Liver (tissue), 9 donors: Measurements from ENCODE around the gene SLC35B1. TPM values are rescaled to one million over a fixed set of nuclear protein-coding genes. Genes with fewer than 3 reads are reported as not detected.

Experiments used
- DNase-seq: peaks from one replicate; pipeline ENCODE4 v3.0.0-alpha.2; 2017; ENCODE audit warnings: low spot score
- H3K27ac ChIP-seq, 2 donors: one replicate each; pipeline ENCODE4 v1.7.0; 2013; ENCODE audit warnings: inconsistent platforms in 2 of 2, low read length in 2 of 2, control low read depth in 1 of 2, low read depth in 1 of 2, mild to moderate bottlenecking in 1 of 2
- H3K27me3 ChIP-seq, 4 donors: one replicate each; pipeline versions ENCODE4 v1.6.1 to v1.7.0; 2013; ENCODE audit warnings: low read length in 3 of 4, inconsistent platforms in 1 of 4, mild to moderate bottlenecking in 1 of 4, moderate library complexity in 1 of 4; ENCODE audit not compliant: control insufficient read depth in 4 of 4, insufficient read depth in 4 of 4
- H3K36me3 ChIP-seq, 4 donors: one replicate each; pipeline versions ENCODE4 v1.6.1 to v1.7.0; 2013; ENCODE audit warnings: low read length in 3 of 4, mild to moderate bottlenecking in 3 of 4, low read depth in 1 of 4, moderate library complexity in 1 of 4; ENCODE audit not compliant: control insufficient read depth in 4 of 4, insufficient read depth in 3 of 4
- H3K4me1 ChIP-seq, 4 donors: one replicate each; pipeline versions ENCODE4 v1.6.1 to v1.7.0; 2013; ENCODE audit warnings: low read length in 3 of 4, mild to moderate bottlenecking in 3 of 4, moderate library complexity in 1 of 4; ENCODE audit not compliant: control insufficient read depth in 4 of 4, insufficient read depth in 4 of 4
- H3K4me3 ChIP-seq, 3 donors: one replicate each; pipeline versions ENCODE4 v1.6.1 to v1.7.0; 2013; ENCODE audit warnings: low read length in 3 of 3, control low read depth in 1 of 3, low read depth in 1 of 3, mild to moderate bottlenecking in 1 of 3
- H3K9ac ChIP-seq, 2 donors: one replicate each; pipeline ENCODE4 v1.7.0; 2013; ENCODE audit warnings: low read length in 2 of 2, mild to moderate bottlenecking in 2 of 2, moderate library complexity in 2 of 2, control low read depth in 1 of 2, low read depth in 1 of 2
- H3K9me3 ChIP-seq, 4 donors: one replicate each; pipeline versions ENCODE4 v1.6.1 to v1.7.0; 2013; ENCODE audit warnings: low read length in 3 of 4; ENCODE audit not compliant: control insufficient read depth in 4 of 4
- ATF3 ChIP-seq: IDR thresholded peaks from 2 replicates; pipeline ENCODE4 v1.6.1; 2016; ENCODE audit warnings: antibody characterized with exemption
- CTCF ChIP-seq: fragments of 150-350 bp; IDR thresholded peaks from 2 replicates; pipeline ENCODE4 v1.5.1; 2017; ENCODE audit warnings: improper control_type of control experiment, low read depth, low read length; ENCODE audit not compliant: missing input control
- EGR1 ChIP-seq, 2 donors: IDR thresholded peaks; 2 replicates each; pipeline ENCODE4 v1.6.1; 2016 to 2018; ENCODE audit warnings: antibody characterized with exemption in 2 of 2, low read depth in 2 of 2
- FOXA1 ChIP-seq: IDR thresholded peaks from 2 replicates; pipeline ENCODE4 v1.6.1; 2016; ENCODE audit warnings: antibody characterized with exemption
- FOXA2 ChIP-seq: IDR thresholded peaks from 2 replicates; pipeline ENCODE4 v1.6.1; 2016; ENCODE audit warnings: antibody characterized with exemption
- GABPA ChIP-seq, 2 donors: IDR thresholded peaks in 1 of 2; conservative IDR thresholded peaks in 1 of 2; 2 replicates each; pipeline ENCODE4 v1.6.1; 2016; ENCODE audit warnings: antibody characterized with exemption in 2 of 2, mild to moderate bottlenecking in 1 of 2, moderate library complexity in 1 of 2
- HNF4A ChIP-seq, 2 donors: conservative IDR thresholded peaks; 2 replicates each; pipeline ENCODE4 v1.6.1; 2016; ENCODE audit warnings: antibody characterized with exemption in 2 of 2, mild to moderate bottlenecking in 2 of 2
- HNF4G ChIP-seq: IDR thresholded peaks from 2 replicates; pipeline ENCODE4 v1.6.1; 2016; ENCODE audit warnings: antibody characterized with exemption
- JUND ChIP-seq, 2 donors: IDR thresholded peaks; 2 replicates each; pipeline ENCODE4 v1.6.1; 2016; ENCODE audit warnings: antibody characterized with exemption in 2 of 2
- MAX ChIP-seq: IDR thresholded peaks from 2 replicates; pipeline ENCODE4 v1.6.1; 2016; ENCODE audit warnings: antibody characterized with exemption
- NR2F2 ChIP-seq: IDR thresholded peaks from 2 replicates; pipeline ENCODE4 v1.6.1; 2016; ENCODE audit warnings: antibody characterized with exemption
- RAD21 ChIP-seq, 2 donors: IDR thresholded peaks; 2 replicates each; pipeline ENCODE4 v1.6.1; 2016; ENCODE audit warnings: antibody characterized with exemption in 2 of 2, mild to moderate bottlenecking in 2 of 2
- REST ChIP-seq: IDR thresholded peaks from 2 replicates; pipeline ENCODE4 v1.6.1; 2016; ENCODE audit warnings: antibody characterized with exemption, mild to moderate bottlenecking
- RXRA ChIP-seq, 2 donors: IDR thresholded peaks; 2 replicates each; pipeline ENCODE4 v1.6.1; 2017 to 2018; ENCODE audit warnings: antibody characterized with exemption in 2 of 2, mild to moderate bottlenecking in 1 of 2
- SP1 ChIP-seq: IDR thresholded peaks from 2 replicates; pipeline ENCODE4 v1.6.1; 2018; ENCODE audit warnings: antibody characterized with exemption, mild to moderate bottlenecking
- TAF1 ChIP-seq: conservative IDR thresholded peaks from 2 replicates; pipeline ENCODE4 v1.6.1; 2016; ENCODE audit warnings: antibody characterized with exemption, mild to moderate bottlenecking
- YY1 ChIP-seq: IDR thresholded peaks from 2 replicates; pipeline ENCODE4 v1.6.1; 2016; ENCODE audit warnings: antibody characterized with exemption, mild to moderate bottlenecking
- ZBTB33 ChIP-seq: IDR thresholded peaks from 2 replicates; pipeline ENCODE4 v1.6.1; 2016; ENCODE audit warnings: antibody characterized with exemption
- WGBS: extraction: QIAGEN DNeasy Blood & Tissue Kit; methylation state at CpG from one replicate; pipeline ENCODE4 v1.1.7; 2013; 5-methylcytosine and 5-hydroxymethylcytosine counted together
- polyA plus RNA-seq, 2 donors: library from polyadenylated mRNA; stranded (reverse) in 1 of 2; unstranded in 1 of 2; fragments of 200-250 nt in 1 of 2; fragments of >200 nt in 1 of 2; fragmentation: Nextera tagmentation in 1 of 2; extraction: Ambion mirVana in 1 of 2; gene quantifications; one replicate each; pipeline versions ENCODE4 v1.2.1 to v1.2.3, GENCODE V29; 2013 to 2015
- total RNA-seq, 2 donors: library from RNA; depleted of rRNA; stranded (reverse); fragments of >200 nt; gene quantifications; one replicate each; pipeline ENCODE4 v1.2.3, GENCODE V29; 2014
- donor health status: healthy.
- donor health status: healthy.
- donor health status: healthy.
- donor health status: healthy.
- donor health status: healthy.

SLC35B1 gene
- total and polyA plus RNA-seq, 4 donors, result 29.8 to 90.1 (median 76.8) TPM

- TF ChIP-seq CTCF (no peak), RXRA (IDR thresholded peaks at IDR 0.05) (no peak), SP1 (no peak), REST (no peak), MAX (no peak), FOXA2 (no peak), HNF4A (conservative IDR thresholded peaks at IDR 0.05) (no peak), HNF4G (no peak), NR2F2 (no peak), FOXA1 (no peak), TAF1 (no peak)
- H3K27ac ChIP-seq, result peak overlapping the region in 1 of 2 donors; percentile 22
- H3K27me3 ChIP-seq, result no peaks in the 10 kb centered on the region
- WGBS, result 85% methylated on average over 3 of the region's 3 CpGs
- H3K9me3 ChIP-seq, result no peaks in the 10 kb centered on the region
- DNase-seq, result no peak
- H3K4me1 ChIP-seq, result peaks cover 6 to 28% (median 20%) of the 10 kb centered on the region in 4 donors
- no peak overlapping the region for H3K9ac ChIP-seq
- H3K36me3 ChIP-seq, result no peaks in the 10 kb centered on the region
- H3K4me3 ChIP-seq, result no peak overlapping the region
Observed at GRCh38 chr17:49748223-49748622, 40.5 kb upstream of the SLC35B1 start.

- 39% methylated on average over 1 of the region's 1 CpG for WGBS
- no peaks in the 10 kb centered on the region for H3K36me3 ChIP-seq
- H3K9me3 ChIP-seq, result no peaks in the 10 kb centered on the region
- H3K27me3 ChIP-seq, result no peaks in the 10 kb centered on the region
- H3K4me1 ChIP-seq, result peaks cover 6 to 28% (median 21%) of the 10 kb centered on the region in 4 donors
- H3K4me3 ChIP-seq, result no peak overlapping the region
- H3K27ac ChIP-seq, result peak overlapping the region; percentile 22 to 53
- H3K9ac ChIP-seq, result peak overlapping the region in 1 of 2 donors; percentile 20
- no peak for DNase-seq
- TF ChIP-seq ATF3 (no peak), CTCF (no peak), SP1 (peak; percentile 53), REST (no peak), HNF4A (conservative IDR thresholded peaks at IDR 0.05) (peak; percentile 77 to 79), YY1 (no peak), RXRA (IDR thresholded peaks at IDR 0.05) (peak; percentile 32 to 41), FOXA2 (no peak), NR2F2 (no peak), EGR1 (IDR thresholded peaks at IDR 0.05; ENCODE audit: low read depth in 2 of 2) (no peak), FOXA1 (no peak), TAF1 (no peak), HNF4G (peak; percentile 29), ZBTB33 (no peak), GABPA (IDR thresholded peaks at IDR 0.05 in 1 of 2, conservative IDR thresholded peaks at IDR 0.05 in 1 of 2) (no peak), RAD21 (IDR thresholded peaks at IDR 0.05) (no peak), JUND (IDR thresholded peaks at IDR 0.05) (no peak)
Observed at GRCh38 chr17:49747632-49748031, 39.9 kb upstream of the SLC35B1 start.
